ENCODE results near the gene PDZRN4. TPM values are rescaled to one million over a fixed set of nuclear protein-coding genes. Genes with fewer than 3 reads are reported as not detected.

PDZRN4 gene
- total RNA-seq, 1 donor from 2014 or later: not detected

DNA sequence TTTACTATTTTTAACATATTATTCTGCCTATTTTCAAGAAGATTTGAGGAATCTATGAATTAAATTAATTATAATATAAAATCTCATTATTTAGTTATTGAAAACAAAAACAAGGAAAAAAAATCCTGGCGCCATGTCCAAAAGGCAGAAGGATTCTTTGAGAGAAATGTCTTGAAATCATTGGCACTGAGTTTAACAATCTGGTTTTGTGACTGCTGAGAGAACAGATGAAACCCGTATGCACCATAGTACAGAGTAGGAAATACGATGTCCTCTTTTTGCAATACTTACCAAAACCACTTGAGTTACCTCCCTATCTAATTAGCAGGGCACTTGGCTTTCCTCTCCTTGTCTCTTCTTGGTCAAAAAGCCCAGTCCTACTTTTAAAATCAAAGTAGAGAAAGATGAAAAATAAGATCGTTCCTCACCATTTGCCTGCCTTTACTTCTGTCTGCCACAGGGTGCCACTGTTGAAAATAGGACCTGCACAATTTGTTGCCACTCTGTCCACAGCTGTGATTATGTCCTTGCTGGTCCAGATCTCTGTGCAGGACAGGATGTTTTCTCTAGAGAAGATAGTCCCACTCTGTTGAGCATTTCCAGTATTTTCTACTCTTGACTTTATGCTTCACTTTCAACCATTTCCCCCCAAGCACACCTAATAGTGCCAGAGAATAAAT is 179.7 kb downstream of the PDZRN4 start:
- no peak overlapping the region for H3K27ac Mint-ChIP-seq
- no peaks in the 10 kb centered on the region for H3K27me3 Mint-ChIP-seq
- no peaks in the 10 kb centered on the region for H3K4me1 Mint-ChIP-seq
- DNase-seq: no peak
- H3K4me3 Mint-ChIP-seq: no peak overlapping the region
- intact Hi-C loops (cut with micrococcal nuclease): no loop called here
- H3K9me3 Mint-ChIP-seq: no peaks in the 10 kb centered on the region
- no peaks in the 10 kb centered on the region for H3K36me3 Mint-ChIP-seq (ENCODE audit: low read depth)

- DNase-seq: no peak
- Mint-ChIP-seq H3K27ac (no peak overlapping the region), H3K36me3 (ENCODE audit: low read depth) (no peaks in the 10 kb centered on the region), H3K27me3 (no peaks in the 10 kb centered on the region), H3K4me3 (no peak overlapping the region), H3K4me1 (no peaks in the 10 kb centered on the region), H3K9me3 (no peaks in the 10 kb centered on the region)
- intact Hi-C loops (cut with micrococcal nuclease): no loop called here
Measured at GRCh38 chr12:41380878-41381277, 192.8 kb downstream of the PDZRN4 start.

DNA sequence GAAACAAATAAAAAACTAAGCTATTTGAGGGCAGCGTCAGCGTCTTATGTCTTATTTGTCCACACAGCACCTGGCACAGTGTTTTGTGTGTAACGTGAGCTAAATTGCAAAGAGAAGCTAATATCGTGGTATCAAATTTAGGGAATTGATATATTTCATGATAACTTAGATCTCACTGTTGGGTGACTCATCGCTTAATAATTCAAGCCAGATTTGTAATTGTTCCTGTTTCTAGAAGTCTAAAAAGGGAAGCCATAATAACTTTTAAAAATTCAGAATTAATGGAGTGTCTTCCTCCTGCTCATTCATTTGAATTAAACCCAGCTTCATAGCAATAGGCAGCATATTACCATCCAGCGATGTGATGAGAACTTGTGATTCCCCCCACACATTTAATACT is 214.7 kb downstream of the PDZRN4 start:
- intact Hi-C loops (cut with micrococcal nuclease): no loop called here
- H3K4me3 Mint-ChIP-seq: no peak overlapping the region
- no peak overlapping the region for H3K27ac Mint-ChIP-seq
- no peaks in the 10 kb centered on the region for H3K36me3 Mint-ChIP-seq (ENCODE audit: low read depth)
- H3K27me3 Mint-ChIP-seq: no peaks in the 10 kb centered on the region
- H3K4me1 Mint-ChIP-seq: no peaks in the 10 kb centered on the region
- no peaks in the 10 kb centered on the region for H3K9me3 Mint-ChIP-seq
- no peak for DNase-seq

DNA sequence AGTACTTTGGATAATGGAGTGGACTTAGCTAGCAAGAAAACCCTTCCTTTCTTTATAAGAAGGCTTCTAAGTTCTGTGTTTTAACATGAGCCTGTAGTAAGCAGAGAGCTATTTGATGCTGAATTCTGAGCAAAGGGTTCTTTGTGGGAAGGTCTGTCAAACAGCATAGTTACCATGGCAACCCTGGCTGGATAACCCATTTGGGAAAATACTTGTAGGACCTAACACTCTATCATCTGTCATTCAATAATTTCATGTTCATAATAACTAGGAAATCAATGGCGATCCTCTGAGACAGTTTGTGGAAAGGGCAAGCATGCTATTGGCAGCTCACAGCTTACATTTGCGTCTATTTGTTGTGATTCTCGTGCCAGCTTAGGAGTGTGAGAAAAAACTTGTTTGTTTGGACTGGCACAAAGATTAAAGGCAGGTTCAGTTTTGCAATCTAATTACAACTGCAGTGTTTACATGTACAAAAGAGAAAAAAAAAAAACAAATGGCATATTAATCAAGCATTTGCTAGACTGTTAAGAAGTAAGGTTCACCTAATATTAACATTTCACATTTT is 219.2 kb downstream of the PDZRN4 start:
- Mint-ChIP-seq H3K4me3 (no peak overlapping the region), H3K27me3 (no peaks in the 10 kb centered on the region), H3K9me3 (no peaks in the 10 kb centered on the region), H3K36me3 (ENCODE audit: low read depth) (no peaks in the 10 kb centered on the region), H3K4me1 (no peaks in the 10 kb centered on the region), H3K27ac (no peak overlapping the region)
- intact Hi-C loops (cut with micrococcal nuclease): no loop called here
- no peak for DNase-seq

- Mint-ChIP-seq H3K4me3 (no peak overlapping the region), H3K4me1 (no peaks in the 10 kb centered on the region), H3K9me3 (no peaks in the 10 kb centered on the region), H3K27me3 (no peaks in the 10 kb centered on the region), H3K36me3 (ENCODE audit: low read depth) (no peaks in the 10 kb centered on the region), H3K27ac (no peak overlapping the region)
- intact Hi-C loops (cut with micrococcal nuclease): no loop called here
- DNase-seq: no peak
Measured at GRCh38 chr12:41409628-41410027, 221.5 kb downstream of the PDZRN4 start.

DNA sequence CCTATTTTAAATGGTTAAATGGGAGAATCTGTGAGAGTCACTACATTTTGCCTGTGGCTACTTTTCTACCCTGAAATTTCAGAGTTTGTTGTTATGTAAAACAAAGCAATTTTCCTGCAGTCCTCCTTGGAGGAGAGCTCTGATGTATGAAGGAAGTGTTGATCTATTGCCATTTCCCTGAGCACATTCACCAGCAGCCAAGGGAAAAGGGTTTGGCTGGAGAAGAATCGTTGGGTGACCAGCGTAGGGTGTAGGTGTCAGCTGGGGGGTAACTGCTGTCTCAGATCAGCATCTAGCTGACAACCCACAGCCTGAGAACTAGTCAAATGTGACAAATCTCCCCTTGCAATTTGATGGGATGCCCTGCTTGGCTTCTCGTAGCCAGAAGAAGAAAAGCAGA is 230.5 kb downstream of the PDZRN4 start:
- H3K36me3 Mint-ChIP-seq (ENCODE audit: low read depth): no peaks in the 10 kb centered on the region
- H3K9me3 Mint-ChIP-seq: no peaks in the 10 kb centered on the region
- H3K4me3 Mint-ChIP-seq: no peak overlapping the region
- no peak for DNase-seq
- H3K27me3 Mint-ChIP-seq: no peaks in the 10 kb centered on the region
- no peak overlapping the region for H3K27ac Mint-ChIP-seq
- intact Hi-C loops (cut with micrococcal nuclease): no loop called here
- H3K4me1 Mint-ChIP-seq: no peaks in the 10 kb centered on the region

DNA sequence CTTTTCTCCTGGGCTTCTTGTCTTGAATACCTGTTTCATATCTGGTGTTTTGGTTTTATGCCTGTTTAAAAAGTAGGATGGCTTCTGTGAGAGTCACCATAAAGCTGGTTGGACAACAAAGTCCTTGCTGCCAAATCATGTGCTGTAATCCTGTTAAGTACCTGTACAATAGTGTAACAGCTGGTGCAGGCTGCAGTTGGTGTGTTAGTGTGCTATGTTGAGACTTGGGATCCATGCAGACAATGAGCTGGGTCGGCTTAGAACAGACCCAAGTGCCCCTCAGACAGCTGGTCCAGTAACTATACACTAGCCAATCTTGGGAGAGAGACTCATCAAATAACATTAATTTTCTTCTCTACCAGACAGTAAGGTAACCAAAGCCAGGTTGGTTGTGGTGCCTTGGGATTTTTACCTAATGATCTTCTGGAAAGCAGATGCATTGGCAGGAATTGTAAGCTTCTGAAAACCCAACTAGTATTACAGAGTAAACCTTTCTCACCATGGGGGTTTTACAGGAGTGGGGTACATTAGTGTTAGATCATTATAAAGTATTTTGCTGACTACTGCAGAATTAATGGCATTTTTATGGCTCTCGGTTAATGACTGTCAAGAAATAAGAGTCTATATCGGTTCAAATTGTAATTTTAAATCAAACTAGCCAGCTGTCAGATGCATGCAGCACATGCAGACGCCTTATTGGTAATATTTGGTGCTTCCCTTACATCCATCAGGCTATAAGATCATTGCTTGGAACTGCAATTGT is 231.2 kb downstream of the PDZRN4 start:
- no peaks in the 10 kb centered on the region for H3K36me3 Mint-ChIP-seq (ENCODE audit: low read depth)
- no peak for DNase-seq
- no peak overlapping the region for H3K27ac Mint-ChIP-seq
- no peak overlapping the region for H3K4me3 Mint-ChIP-seq
- no peaks in the 10 kb centered on the region for H3K27me3 Mint-ChIP-seq
- H3K9me3 Mint-ChIP-seq: no peaks in the 10 kb centered on the region
- intact Hi-C loops (cut with micrococcal nuclease): no loop called here
- no peaks in the 10 kb centered on the region for H3K4me1 Mint-ChIP-seq

DNA sequence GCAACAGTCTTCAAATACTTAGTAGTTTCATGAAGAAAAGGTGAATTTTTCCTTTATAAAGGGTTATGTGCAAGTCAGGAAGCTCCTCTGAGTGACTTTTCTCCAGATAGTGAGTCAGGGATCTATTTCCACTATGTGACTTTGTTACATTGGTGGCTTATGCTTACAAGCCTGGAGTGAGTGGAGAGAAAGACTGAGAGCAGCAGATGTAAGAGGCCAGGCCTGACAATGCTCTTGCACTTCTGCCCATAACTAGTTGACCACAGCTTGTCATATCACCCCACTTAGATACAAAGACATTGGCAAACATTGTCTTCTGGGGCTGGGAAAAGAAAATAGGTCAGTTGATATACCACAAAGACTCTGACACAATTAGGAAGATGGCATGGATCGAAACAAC is 236.5 kb downstream of the PDZRN4 start:
- Mint-ChIP-seq H3K27me3 (no peaks in the 10 kb centered on the region), H3K9me3 (no peaks in the 10 kb centered on the region), H3K36me3 (ENCODE audit: low read depth) (no peaks in the 10 kb centered on the region), H3K4me1 (no peaks in the 10 kb centered on the region), H3K27ac (no peak overlapping the region), H3K4me3 (no peak overlapping the region)
- DNase-seq: no peak
- intact Hi-C loops (cut with micrococcal nuclease): no loop called here

DNA sequence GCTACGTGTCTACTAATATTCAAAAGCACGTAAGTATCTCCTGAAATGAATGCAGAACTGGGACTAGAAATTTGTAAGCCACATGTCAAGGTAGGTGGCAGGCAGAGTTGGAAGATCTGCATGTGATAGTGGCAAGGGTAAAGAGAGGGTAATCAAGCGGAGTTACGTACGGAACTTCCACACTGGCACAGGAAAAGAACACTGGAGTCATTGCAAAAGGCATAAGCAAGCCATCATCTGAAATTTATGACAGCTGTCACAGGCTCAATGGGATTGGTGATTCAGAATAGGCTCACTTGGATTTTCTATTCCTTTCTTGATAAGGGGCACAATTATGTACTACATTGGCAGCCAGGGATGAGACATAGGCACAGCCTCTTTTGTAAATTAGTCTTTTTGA is 245.3 kb downstream of the PDZRN4 start:
- no peaks in the 10 kb centered on the region for H3K9me3 Mint-ChIP-seq
- no peak for DNase-seq

DNA sequence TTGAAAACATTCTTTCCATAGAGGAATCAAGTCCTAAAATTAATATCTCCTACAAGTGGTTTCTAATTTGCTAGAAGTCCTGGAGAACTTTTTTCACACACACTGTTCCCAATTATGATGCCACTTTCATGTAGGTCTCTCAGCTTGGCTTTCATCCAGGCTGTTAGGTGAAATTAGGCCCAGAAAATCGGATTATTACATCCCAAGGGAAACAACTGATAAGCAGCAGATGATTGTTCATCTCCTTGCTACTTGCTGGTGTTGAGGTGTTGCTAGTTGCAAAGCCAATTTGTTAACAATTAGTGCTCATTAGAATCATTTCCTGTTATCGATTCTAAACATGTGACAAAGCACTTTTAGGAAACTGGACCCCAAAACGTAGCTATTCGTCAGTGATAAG is 248.0 kb downstream of the PDZRN4 start:
- Mint-ChIP-seq H3K4me1 (no peaks in the 10 kb centered on the region), H3K27me3 (no peaks in the 10 kb centered on the region), H3K9me3 (no peaks in the 10 kb centered on the region), H3K4me3 (no peak overlapping the region), H3K27ac (no peak overlapping the region), H3K36me3 (ENCODE audit: low read depth) (no peaks in the 10 kb centered on the region)
- DNase-seq: no peak
- intact Hi-C loops (cut with micrococcal nuclease): no loop called here

More for the DNA sequence above, 245.3 kb downstream of the PDZRN4 start:
- intact Hi-C loops (cut with micrococcal nuclease): no loop called here
- Mint-ChIP-seq H3K4me3 (no peak overlapping the region), H3K4me1 (no peaks in the 10 kb centered on the region), H3K36me3 (ENCODE audit: low read depth) (no peaks in the 10 kb centered on the region), H3K27ac (no peak overlapping the region), H3K27me3 (no peaks in the 10 kb centered on the region)

DNA sequence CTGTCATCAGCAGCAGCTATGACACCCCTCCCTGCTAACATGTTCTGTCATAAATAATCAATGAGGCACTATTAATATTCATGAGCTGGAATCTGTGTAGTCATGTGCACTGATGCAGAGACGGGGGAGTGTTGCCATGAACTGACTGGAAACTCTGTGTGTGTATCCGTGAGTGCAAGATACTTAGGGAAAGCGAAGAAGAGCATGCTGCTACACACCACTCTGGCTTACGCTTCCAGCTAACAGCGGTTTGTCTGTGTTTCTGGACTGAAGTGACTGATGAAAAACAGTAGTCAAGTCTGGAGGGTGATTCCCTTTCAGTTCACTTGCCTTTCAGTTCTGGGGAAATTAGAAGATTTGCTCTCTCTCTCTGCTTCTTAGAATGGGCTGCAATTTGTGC is 249.4 kb downstream of the PDZRN4 start:
- no peak overlapping the region for H3K4me3 Mint-ChIP-seq
- no peaks in the 10 kb centered on the region for H3K27me3 Mint-ChIP-seq
- no peak for DNase-seq
- H3K9me3 Mint-ChIP-seq: no peaks in the 10 kb centered on the region
- no peak overlapping the region for H3K27ac Mint-ChIP-seq
- no peaks in the 10 kb centered on the region for H3K4me1 Mint-ChIP-seq
- intact Hi-C loops (cut with micrococcal nuclease): no loop called here
- no peaks in the 10 kb centered on the region for H3K36me3 Mint-ChIP-seq (ENCODE audit: low read depth)

DNA sequence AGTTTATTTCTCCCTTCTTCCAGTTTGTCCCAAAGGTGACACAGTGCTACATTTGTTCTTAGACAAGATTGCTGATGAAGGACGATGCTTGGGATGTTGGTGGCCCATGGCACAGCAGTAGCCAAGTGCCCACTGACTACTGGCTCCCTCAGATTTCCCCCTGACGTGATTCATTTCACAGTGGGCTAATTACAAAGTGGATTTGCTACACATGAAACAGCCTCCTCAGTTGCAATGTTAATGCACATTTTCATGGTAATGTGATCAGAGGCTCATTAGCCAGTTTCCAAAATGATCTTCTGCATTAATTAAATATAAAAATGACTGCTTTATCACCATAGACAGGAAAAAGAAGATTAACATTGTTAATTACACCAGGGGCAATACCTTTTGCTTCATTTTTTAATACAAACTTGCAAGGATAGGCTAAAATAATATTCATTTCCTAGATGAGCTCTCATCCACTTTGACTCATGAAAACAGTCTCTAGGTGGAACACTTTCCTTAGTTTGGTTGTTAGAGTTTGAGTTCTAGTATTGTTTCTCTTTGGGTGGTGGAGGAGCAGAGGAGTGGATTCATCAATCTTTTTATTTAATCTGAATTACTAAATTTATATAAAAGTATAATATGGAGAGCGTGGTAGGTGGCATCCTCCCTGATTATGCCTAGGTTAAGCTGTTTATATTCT is 250.9 kb downstream of the PDZRN4 start:
- H3K27me3 Mint-ChIP-seq: no peaks in the 10 kb centered on the region
- no peaks in the 10 kb centered on the region for H3K9me3 Mint-ChIP-seq
- H3K36me3 Mint-ChIP-seq (ENCODE audit: low read depth): no peaks in the 10 kb centered on the region
- no peak for DNase-seq
- H3K4me3 Mint-ChIP-seq: no peak overlapping the region
- intact Hi-C loops (cut with micrococcal nuclease): no loop called here
- H3K27ac Mint-ChIP-seq: no peak overlapping the region
- no peaks in the 10 kb centered on the region for H3K4me1 Mint-ChIP-seq

DNA sequence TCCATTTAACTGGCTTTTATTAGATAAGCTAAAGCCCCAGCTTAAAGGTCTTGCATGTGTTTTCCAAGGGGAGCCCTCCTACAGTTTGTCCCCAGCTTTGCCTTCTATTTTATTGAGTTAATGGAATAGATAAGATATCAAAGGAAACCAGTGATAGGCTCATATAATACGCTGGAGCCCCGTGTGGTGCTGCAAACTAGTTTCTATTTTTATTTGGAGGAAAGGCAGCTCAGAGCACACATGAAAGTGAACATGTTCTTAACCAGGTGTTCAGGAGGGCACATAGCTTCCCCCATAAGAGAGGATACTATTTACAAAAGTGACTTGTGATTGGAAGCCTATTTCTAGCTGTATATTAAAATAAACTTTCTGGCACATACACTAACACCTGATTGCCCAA is 251.7 kb downstream of the PDZRN4 start:
- Mint-ChIP-seq H3K9me3 (no peaks in the 10 kb centered on the region), H3K27me3 (no peaks in the 10 kb centered on the region), H3K4me1 (no peaks in the 10 kb centered on the region), H3K27ac (no peak overlapping the region), H3K4me3 (no peak overlapping the region), H3K36me3 (ENCODE audit: low read depth) (no peaks in the 10 kb centered on the region)
- intact Hi-C loops (cut with micrococcal nuclease): no loop called here
- no peak for DNase-seq

DNA sequence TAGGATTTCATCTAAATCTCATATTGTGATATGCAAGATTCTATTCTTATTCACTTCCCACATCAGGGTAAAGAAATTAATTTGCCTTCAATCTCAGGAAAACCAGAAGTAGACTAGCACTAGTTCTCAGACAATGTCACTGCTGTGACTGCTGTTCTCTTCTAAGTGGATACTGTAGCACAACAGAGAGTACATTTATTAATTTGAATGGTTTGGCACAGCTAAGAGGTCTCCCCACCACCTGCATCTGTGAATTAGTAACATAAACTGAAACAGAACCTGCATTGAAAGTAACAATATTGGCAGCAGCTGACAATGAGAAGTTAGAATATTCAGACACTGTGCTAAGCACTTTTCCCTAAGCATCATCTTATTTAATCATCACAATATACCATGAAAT is 253.1 kb downstream of the PDZRN4 start:
- Mint-ChIP-seq H3K4me3 (no peak overlapping the region), H3K4me1 (no peaks in the 10 kb centered on the region), H3K27ac (no peak overlapping the region), H3K9me3 (no peaks in the 10 kb centered on the region), H3K27me3 (no peaks in the 10 kb centered on the region), H3K36me3 (ENCODE audit: low read depth) (no peaks in the 10 kb centered on the region)
- no peak for DNase-seq
- intact Hi-C loops (cut with micrococcal nuclease): no loop called here

Data from activated CD4-positive, alpha-beta T cell treated with anti-CD3 and anti-CD28 coated beads, Interleukin-2, amount 10 ng/mL, durations not matched to agents 24 days and 14 days (primary cell).